Measurements from ENCODE around the gene SLC25A21. TPM values are rescaled to one million over a fixed set of nuclear protein-coding genes. Genes with fewer than 3 reads are reported as not detected.

The SLC25A21 gene
- total and polyA plus RNA-seq, 8 donors = 0.40 to 5.4 (median 1.3) TPM; not detected in 2

DNA sequence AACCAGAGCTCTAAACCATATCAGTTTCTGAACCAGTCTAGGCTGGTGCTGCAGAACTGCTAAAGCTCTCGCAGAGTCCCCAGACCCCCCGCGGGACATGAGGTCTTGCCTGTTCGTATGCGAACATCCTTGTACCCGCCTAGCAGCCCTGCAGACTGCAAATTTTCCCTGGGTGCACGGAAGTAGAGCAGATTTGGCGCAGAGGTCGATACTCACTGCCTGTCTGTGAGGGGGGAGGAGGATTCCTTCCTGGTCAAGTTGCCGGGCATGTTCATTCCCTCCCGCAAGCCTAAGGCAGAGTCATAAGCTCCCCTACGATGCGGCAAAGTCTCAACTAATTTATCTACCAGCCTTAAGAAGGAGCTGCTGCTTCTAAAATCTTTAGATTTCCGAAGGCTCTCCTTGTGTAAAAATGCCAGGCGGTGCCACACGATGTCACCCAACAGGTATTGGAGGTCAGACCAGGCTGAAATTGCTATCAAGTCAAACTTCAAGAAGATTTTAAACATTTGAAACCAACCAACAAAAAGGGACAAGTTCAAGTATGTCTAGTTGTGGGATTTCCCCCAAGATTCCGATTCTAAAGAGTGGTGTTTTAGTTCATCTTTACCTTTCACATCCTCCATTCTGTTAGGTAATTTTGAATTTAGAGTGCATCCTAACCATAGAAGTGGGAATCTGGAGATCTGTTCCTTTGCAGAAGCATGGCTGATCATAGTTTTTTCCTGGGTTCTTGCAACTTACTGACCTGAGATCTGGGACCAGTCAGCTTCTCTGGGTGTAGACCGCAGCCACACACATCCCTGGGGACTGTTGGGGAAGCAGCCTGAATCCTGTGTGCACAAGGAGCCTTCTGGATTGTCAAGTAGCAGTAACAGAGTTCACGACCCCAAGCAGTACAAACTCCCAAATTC, 512.3 kb downstream of the SLC25A21 start:
- WGBS, 5 donors = 11 to 19% (median 15%) methylated on average over 13 to 19 of the region's 19 CpGs
- no peaks in the 10 kb centered on the region for H3K36me3 ChIP-seq
- peaks cover 63 to 85% (median 76%) of the 10 kb centered on the region in 4 donors for H3K4me1 ChIP-seq
- DNase-seq = no peak
- TF ChIP-seq EP300 (IDR thresholded peaks at IDR 0.05) (no peak), POLR2A (IDR thresholded peaks at IDR 0.05) (no peak), POLR2AphosphoS5 (IDR thresholded peaks at IDR 0.05) (no peak), CTCF (IDR thresholded peaks at IDR 0.05) (no peak)
- H3K9me3 ChIP-seq = peaks cover 0 to 32% (median 0%) of the 10 kb centered on the region in 4 donors
- peaks cover 77 to 100% (median 100%) of the 10 kb centered on the region in 3 donors for H3K27me3 ChIP-seq
- intact Hi-C loops (cut with DNase I; ENCODE audit: low total_unique reads) = no loop called here
- no peak overlapping the region for H3K4me3 ChIP-seq
- no peak overlapping the region for H3K27ac ChIP-seq

GRCh38 chr14:36659010-36659821, 513.2 kb downstream of the SLC25A21 start:
- TF ChIP-seq POLR2AphosphoS5 (IDR thresholded peaks at IDR 0.05) (no peak), CTCF (IDR thresholded peaks at IDR 0.05) (no peak), POLR2A (IDR thresholded peaks at IDR 0.05) (no peak), EP300 (IDR thresholded peaks at IDR 0.05) (no peak)
- peak overlapping the region in 1 of 4 donors; percentile 5 for H3K4me3 ChIP-seq
- H3K9me3 ChIP-seq = peaks cover 0 to 41% (median 0%) of the 10 kb centered on the region in 4 donors
- peaks cover 62 to 93% (median 78%) of the 10 kb centered on the region in 4 donors for H3K4me1 ChIP-seq
- H3K36me3 ChIP-seq = no peaks in the 10 kb centered on the region
- H3K27me3 ChIP-seq = peaks cover 79 to 100% (median 100%) of the 10 kb centered on the region in 3 donors
- intact Hi-C loops (cut with DNase I; ENCODE audit: low total_unique reads) = no loop called here
- no peak for DNase-seq
- WGBS, 5 donors = 9 to 12% (median 11%) methylated on average over 30 to 35 of the region's 35 CpGs
- no peak overlapping the region for H3K27ac ChIP-seq

DNA sequence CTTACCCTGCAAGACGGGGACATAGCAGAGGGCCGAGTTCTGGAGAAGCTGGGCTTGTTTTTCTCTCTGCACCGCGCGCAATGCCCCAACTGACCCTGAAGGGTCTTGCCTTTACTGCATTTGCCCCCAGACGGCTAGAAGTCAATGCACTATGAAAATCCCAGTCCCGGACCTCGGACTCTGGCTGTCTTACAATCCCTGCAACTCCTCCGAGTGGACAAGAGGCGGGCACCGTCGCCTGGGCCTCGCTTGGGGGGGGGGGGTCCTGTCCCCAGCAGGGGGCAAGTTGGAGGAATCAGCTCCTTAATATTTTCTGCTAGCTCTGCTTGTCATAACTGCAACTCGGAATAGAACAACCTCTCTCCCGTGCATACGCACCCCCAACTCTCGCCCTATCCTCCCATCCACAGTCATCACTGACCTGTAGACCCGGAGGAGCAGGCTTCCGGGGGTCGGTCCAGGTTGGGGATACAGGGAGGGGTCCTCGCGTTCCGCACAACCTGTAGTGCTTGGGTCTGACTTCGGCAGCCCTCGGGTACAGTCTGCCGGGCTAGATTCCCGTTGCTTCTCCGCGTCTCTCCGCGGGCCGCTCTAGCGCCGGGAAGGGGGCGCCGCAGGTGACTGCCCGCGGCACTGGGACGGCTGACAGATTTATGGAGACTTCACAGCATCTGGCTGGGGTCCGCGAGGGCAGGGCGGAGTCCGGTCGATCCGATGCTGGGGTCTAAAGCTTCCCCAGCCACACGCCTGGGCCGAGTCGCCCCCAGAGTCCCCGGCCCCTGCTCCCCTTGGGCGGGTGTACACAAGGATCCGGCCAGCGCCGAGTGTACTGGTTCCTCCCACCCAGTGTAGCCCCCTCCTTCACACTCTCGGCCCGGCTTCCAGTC, 514.0 kb downstream of the SLC25A21 start:
- 4 to 11% (median 6%) methylated on average over 28 to 55 of the region's 55 CpGs for WGBS, 5 donors
- H3K27ac ChIP-seq = no peak overlapping the region
- no peak for TF ChIP-seq CTCF (IDR thresholded peaks at IDR 0.05)
- no peak for DNase-seq
- intact Hi-C loops (cut with DNase I; ENCODE audit: low total_unique reads) = no loop called here
- H3K9me3 ChIP-seq = peaks cover 0 to 44% (median 0%) of the 10 kb centered on the region in 4 donors
- H3K27me3 ChIP-seq = peaks cover 81 to 100% (median 100%) of the 10 kb centered on the region in 3 donors
- H3K4me1 ChIP-seq = peaks cover 54 to 86% (median 70%) of the 10 kb centered on the region in 4 donors
- no peaks in the 10 kb centered on the region for H3K36me3 ChIP-seq
- peak overlapping the region in 2 of 4 donors; percentile 22 to 47 for H3K4me3 ChIP-seq

All from stomach (tissue), 9 donors.